GM12875 (cell line): ENCODE data around the gene NCKAP5.

Experiments used
- H3K4me3 ChIP-seq: one replicate; pipeline ENCODE4 v1.5.1; 2011; ENCODE audit warnings: low read depth, low read length, control low read depth
- CTCF ChIP-seq: IDR thresholded peaks from 2 replicates; pipeline ENCODE4 v1.5.1; 2011; ENCODE audit warnings: low read depth, mild to moderate bottlenecking, control low read depth, inconsistent platforms, low read length, moderate library complexity, borderline replicate concordance; ENCODE audit not compliant: insufficient read depth

The NCKAP5 gene

DNA sequence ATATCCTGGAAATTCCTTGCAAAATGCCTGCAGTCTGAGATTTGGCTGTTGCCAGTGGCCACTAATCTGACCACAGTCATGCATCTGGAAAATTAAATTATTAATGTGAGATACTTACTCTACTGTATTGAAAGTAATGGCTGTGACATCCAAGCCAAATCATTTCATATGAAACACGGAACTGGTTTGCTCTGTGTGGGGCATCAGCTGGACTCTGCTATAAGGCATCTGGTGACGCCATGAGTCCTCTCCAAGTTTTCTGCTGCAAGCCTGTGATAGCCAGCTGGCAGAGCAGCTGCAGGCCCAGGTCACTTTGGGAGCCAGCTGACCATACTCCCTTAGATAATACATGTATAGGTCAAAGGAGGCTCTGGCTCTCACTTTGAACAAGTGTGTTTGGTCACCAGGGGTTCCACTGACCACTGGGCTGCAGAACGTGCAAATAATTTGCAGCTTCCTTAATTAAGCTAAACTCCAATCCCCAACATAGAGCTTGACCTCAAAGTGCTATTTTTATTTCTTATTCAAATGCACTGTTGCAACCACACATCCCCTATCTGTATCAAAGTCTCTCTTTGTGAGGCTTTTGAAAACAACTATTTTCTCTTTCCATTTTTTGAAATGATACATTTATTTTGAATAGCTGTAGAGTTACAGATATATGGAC is 152.9 kb downstream of the NCKAP5 start:
- H3K4me3 ChIP-seq, result no peak overlapping the region
- TF ChIP-seq CTCF, result no peak

- no peak overlapping the region for H3K4me3 ChIP-seq
- TF ChIP-seq CTCF, result no peak
Observed at GRCh38 chr2:133414486-133415209, 153.6 kb downstream of the NCKAP5 start.

DNA sequence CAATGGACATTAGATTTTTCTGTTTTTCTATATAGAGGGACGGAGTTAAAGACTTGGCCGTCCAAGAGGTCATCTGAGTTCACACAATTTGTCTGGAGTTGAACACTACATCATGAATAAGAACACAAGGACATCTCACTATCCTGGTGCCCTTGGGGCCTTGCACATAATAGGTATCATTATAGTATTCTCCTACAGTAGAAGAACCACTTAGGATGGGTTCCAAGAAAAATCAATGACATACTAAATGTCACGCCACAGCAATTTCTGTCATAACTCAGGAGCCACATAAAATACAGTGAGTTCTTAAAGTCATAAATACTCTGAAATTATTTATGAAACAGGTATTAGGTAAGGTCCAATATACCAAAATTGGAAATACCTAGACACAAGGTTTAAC is 154.4 kb downstream of the NCKAP5 start:
- TF ChIP-seq CTCF, result no peak
- no peak overlapping the region for H3K4me3 ChIP-seq

GRCh38 chr2:133412694-133413093 is 155.6 kb downstream of the NCKAP5 start:
- no peak overlapping the region for H3K4me3 ChIP-seq
- TF ChIP-seq CTCF, result no peak

GRCh38 chr2:133411857-133412256 is 156.4 kb downstream of the NCKAP5 start:
- H3K4me3 ChIP-seq, result no peak overlapping the region
- TF ChIP-seq CTCF, result no peak

- TF ChIP-seq CTCF, result no peak
- H3K4me3 ChIP-seq, result no peak overlapping the region
Observed at GRCh38 chr2:133411101-133411500, 157.2 kb downstream of the NCKAP5 start.

DNA sequence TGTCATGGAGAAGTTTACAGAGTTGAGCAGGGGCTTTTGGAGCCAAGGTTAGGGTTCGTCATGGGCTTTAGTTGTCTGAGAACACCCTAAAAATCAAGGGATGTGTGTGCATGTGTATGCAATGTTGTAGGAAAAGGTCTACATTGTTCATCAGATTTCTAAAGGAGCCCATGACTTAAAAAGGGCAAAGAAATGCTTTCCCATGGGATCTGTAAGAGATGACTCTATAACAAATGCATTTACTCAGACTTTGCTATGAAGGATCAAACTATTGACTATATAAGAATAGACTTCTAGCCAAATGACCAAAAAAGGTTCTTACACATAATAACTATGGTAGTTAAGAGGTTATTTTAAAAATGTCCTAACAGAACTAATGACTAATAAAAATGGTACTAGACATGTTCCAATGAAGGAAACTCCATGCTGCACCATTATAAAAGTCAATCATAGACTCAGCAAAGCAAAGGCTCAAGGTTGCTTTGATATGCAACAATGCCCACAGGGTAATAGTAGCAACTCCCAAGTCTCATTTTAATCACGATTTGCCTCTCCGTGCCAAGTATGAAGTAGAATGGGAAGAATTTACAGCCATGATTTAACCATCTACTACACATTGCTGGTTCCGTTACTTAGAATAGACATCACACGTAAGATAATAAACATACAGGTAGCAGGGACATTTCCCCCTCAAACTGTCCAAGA is 158.5 kb downstream of the NCKAP5 start:
- no peak for TF ChIP-seq CTCF
- H3K4me3 ChIP-seq, result no peak overlapping the region
